Astrocyte of the spinal cord (primary cell): ENCODE data around the gene G6PC1.
"Not testable (repeated sequence)": the region's sequence is repeated elsewhere in the genome, so short reads cannot be mapped to it uniquely, and the experiment has no call there.

Source experiments
- DNase-seq: peaks from one replicate; pipeline ENCODE4 v3.0.0; 2011; ENCODE audit warnings: low read depth, low spot score
- H3K4me3 ChIP-seq: 2 replicates; pipeline ENCODE4 v1.5.1; 2011; ENCODE audit warnings: low read depth, mild to moderate bottlenecking, low read length, moderate library complexity
- in situ Hi-C: cut with HindIII; loops from 2 replicates; pipeline ENCODE4 v1.10.0; 2017; ENCODE audit warnings: low sequenced_read_pairs
- TF ChIP-seq, protein P1 (sequence below): IDR thresholded peaks from 2 replicates; pipeline ENCODE4 v1.5.1; 2012; ENCODE audit warnings: low read depth, mild to moderate bottlenecking, low read length, inconsistent platforms

Gene G6PC1

DNA sequence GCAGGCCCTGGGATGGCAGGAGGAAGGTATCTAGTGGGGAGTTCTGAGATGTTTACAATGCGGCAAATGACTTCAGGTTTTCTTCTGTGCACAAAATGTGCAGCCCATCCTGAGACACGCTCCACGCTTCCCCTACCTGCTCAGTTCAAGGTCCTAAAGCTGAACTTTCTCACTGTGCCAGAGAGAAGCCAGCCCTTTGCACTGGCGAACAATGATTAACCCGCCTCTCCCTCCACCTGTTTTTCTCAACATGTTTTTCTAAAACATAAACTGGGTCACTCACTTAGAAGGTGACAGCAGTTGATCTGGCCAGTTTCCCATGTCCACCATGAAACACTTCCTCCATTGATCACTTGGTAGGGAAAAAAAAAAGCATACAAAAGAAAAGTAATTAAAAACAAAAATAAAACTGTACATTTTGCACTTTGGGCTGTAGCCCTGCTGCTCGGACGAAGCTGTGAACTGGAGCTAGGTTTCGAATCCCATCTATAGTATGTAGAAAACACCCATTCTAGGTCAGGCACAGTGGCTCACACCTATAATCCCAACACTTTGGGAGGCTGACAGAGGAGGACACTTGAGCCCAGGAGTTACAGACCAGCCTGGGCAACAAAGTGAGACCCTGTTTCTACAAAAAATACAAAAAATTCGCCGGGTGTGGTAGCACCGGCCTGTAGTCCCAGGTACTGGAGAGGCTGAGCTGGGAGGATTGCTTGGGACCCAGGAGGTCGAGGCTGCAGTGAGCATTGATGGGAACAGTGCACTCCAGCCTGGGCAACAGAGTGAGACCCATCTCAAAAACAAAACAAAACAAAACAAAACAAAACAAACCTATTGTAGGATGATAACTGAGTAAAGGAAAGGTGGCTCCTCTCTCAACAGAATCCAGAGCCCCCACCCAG is 6.1 kb upstream of the G6PC1 start:
- H3K4me3 ChIP-seq = no peak overlapping the region
- TF ChIP-seq, protein P1, sequence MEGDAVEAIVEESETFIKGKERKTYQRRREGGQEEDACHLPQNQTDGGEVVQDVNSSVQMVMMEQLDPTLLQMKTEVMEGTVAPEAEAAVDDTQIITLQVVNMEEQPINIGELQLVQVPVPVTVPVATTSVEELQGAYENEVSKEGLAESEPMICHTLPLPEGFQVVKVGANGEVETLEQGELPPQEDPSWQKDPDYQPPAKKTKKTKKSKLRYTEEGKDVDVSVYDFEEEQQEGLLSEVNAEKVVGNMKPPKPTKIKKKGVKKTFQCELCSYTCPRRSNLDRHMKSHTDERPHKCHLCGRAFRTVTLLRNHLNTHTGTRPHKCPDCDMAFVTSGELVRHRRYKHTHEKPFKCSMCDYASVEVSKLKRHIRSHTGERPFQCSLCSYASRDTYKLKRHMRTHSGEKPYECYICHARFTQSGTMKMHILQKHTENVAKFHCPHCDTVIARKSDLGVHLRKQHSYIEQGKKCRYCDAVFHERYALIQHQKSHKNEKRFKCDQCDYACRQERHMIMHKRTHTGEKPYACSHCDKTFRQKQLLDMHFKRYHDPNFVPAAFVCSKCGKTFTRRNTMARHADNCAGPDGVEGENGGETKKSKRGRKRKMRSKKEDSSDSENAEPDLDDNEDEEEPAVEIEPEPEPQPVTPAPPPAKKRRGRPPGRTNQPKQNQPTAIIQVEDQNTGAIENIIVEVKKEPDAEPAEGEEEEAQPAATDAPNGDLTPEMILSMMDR = no peak
- DNase-seq = no peak
- in situ Hi-C loops = no loop called here

DNA sequence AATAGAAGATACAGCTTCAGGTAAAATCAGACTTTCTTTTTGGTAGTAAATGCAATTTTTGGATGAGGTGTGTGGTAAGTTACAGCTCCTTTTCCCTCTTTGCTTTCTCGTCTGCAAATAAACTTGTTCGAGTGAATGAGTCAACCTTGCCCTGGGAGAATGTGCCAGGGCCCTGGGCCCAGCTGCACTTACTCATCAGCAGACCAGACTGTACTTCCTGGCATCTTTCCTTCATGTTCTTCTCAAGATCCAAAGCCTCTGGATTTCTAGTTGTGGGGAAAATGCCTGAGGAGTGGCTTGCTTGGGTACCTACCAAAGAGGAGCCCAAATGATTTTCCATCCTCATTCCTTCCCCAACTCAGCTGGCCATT is 5.4 kb upstream of the G6PC1 start:
- TF ChIP-seq, protein P1 = no peak
- in situ Hi-C loops = no loop called here
- peak; percentile 82 for DNase-seq
- H3K4me3 ChIP-seq = no peak overlapping the region

DNA sequence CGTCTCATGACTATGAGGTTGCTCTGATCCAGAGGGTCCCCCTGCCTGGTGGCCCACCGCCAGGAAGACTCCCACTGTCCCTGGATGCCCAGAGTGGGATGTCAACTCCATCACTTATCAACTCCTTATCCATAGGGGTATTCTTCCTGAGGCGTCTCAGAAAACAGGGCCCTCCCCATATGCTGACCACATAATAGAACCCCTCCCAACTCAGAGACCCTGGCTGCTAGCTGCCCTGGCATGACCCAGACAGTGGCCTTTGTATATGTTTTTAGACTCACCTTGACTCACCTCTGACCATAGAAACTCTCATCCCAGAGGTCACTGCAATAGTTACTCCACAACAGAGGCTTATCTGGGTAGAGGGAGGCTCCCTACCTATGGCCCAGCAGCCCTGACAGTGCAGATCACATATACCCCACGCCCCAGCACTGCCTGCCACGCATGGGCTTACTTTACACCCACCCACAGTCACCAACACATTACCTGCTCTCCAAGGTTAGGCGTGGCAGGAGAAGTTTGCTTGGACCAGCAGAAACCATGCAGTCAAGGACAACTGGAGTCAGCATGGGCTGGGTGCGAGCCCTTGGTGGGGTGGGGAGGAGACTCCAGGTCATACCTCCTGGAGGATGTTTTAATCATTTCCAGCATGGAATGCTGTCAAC is 2.3 kb upstream of the G6PC1 start:
- TF ChIP-seq, protein P1 = no peak
- DNase-seq = no peak
- in situ Hi-C loops = no loop called here

DNA sequence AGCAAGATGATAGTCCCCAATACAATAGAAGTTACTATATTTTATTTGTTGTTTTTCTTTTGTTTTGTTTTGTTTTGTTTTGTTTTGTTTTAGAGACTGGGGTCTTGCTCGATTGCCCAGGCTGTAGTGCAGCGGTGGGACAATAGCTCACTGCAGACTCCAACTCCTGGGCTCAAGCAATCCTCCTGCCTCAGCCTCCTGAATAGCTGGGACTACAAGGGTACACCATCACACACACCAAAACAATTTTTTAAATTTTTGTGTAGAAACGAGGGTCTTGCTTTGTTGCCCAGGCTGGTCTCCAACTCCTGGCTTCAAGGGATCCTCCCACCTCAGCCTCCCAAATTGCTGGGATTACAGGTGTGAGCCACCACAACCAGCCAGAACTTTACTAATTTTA is 618 bp upstream of the G6PC1 start:
- in situ Hi-C loops, H3K4me3 ChIP-seq, DNase-seq: not testable (repeated sequence)

More for the DNA sequence above, 2.3 kb upstream of the G6PC1 start:
- H3K4me3 ChIP-seq = no peak overlapping the region

DNA sequence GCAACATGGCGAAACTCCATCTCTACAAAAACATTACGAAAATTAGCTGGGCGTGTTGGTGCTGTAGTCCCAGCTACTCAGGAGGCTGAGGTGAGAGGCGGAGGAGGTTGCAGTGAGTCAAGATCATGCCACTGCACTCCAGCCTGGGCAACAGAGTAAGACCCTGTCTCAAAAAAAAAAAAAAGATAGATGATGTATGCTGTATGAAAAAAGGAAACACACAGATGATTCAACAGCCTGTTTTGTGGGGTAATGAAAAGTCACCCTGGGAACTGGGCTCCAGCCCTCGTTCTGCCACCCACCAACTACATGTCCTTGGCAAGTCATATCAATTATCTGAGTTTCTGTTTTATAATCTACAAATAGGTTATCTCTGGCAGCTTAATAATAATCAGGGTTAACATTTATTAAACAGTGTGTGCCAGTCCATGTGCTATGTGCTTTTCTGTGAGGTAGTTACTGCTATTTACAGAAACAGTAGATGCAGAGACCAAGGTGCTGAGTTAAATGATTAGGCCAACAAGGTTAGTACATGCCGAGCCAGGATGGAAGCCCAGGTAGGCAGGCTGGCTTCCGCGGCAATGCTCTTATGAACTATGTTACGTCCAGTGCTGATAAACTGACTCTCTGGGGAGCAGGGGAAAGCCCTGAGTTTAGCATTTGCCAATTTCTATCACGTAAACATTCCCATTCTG is 1.1 kb downstream of the G6PC1 start:
- no peak overlapping the region for H3K4me3 ChIP-seq
- in situ Hi-C loops = no loop called here

DNA sequence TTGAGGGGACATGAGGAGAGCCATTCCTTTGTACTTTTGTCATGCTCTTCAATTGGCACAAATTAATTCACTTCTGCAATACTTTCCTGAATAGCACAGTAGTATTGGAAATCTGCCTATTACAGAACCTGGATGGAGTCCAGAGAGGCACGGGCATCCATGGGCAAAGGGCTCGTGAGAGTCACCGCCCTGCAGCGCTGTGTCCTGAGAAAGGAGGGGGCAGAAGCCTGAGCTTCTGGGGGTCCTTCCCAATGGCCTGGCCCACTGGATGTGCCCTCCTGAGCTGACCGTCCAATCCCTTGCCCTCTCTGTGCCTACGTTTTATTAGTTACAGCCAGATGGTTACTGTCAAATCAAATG is 3.5 kb downstream of the G6PC1 start:
- TF ChIP-seq, protein P1 = no peak
- DNase-seq = no peak
- no peak overlapping the region for H3K4me3 ChIP-seq
- in situ Hi-C loops = no loop called here

More for the DNA sequence above, 1.1 kb downstream of the G6PC1 start:
- no peak for DNase-seq
- TF ChIP-seq, protein P1 = no peak
